Psoas muscle (tissue), 8 donors: Measurements from ENCODE around the gene SLC39A11. TPM values are rescaled to one million over a fixed set of nuclear protein-coding genes. Genes with fewer than 3 reads are reported as not detected.
"Not testable (repeated sequence)": the region's sequence is repeated elsewhere in the genome, so short reads cannot be mapped to it uniquely, and the experiment has no call there.

Experiments used
- ATAC-seq, 4 donors: fragments of 200-7000 bp; cut with Tn5 transposase; one replicate each; pipeline ENCODE4 v1.9.1; 2020; ENCODE audit warnings: moderate library complexity in 3 of 4, mild to moderate bottlenecking in 2 of 4
- DNase-seq, 2 donors: peaks; one replicate each; pipeline ENCODE4 v3.0.0-alpha.2; 2020
- H3K27ac ChIP-seq: fragments of 200-600 bp; one replicate; pipeline ENCODE4 v1.8.0; 2022
- H3K27me3 ChIP-seq, 3 donors: fragments of 200-600 bp in 1 of 3; one replicate each; pipeline versions ENCODE4 v1.6.1 to v1.8.0; 2013 to 2022; ENCODE audit warnings: low read length in 2 of 3, mild to moderate bottlenecking in 2 of 3, moderate library complexity in 1 of 3; ENCODE audit not compliant: insufficient read depth in 3 of 3
- H3K36me3 ChIP-seq, 2 donors: fragments of 200-600 bp in 1 of 2; one replicate each; pipeline versions ENCODE4 v1.6.1 to v1.8.0; 2013 to 2022; ENCODE audit warnings: low read depth in 1 of 2, mild to moderate bottlenecking in 1 of 2, moderate library complexity in 1 of 2; ENCODE audit not compliant: insufficient read depth in 1 of 2
- H3K4me1 ChIP-seq: fragments of 200-600 bp; one replicate; pipeline ENCODE4 v1.8.0; 2022
- H3K4me3 ChIP-seq: fragments of 200-600 bp; one replicate; pipeline ENCODE4 v1.8.0; 2022; ENCODE audit warnings: mild to moderate bottlenecking
- H3K9me3 ChIP-seq: fragments of 200-600 bp; one replicate; pipeline ENCODE4 v1.8.0; 2022
- CTCF ChIP-seq: fragments of 200-600 bp; IDR thresholded peaks from one replicate; pipeline ENCODE4 v1.8.0; 2022; ENCODE audit warnings: antibody characterized with exemption
- WGBS, 3 donors: extraction: QIAGEN DNeasy Blood & Tissue Kit; methylation state at CpG; one replicate each; pipeline versions ENCODE4 v1.1.6 to v1.1.7; 2013; 5-methylcytosine and 5-hydroxymethylcytosine counted together
- intact Hi-C, 2 donors: fragments of 100-400 bp; cut with DNase I; formaldehyde crosslinking; loops; one replicate each; pipeline versions ENCODE4 v1.11.0 to v1.14.2; 2022
- polyA plus RNA-seq, 3 donors: library from polyadenylated mRNA; stranded (reverse); fragments of 200-250 nt; gene quantifications; one replicate each; pipeline ENCODE4 v1.2.3, GENCODE V29; 2013
- total RNA-seq, 4 donors: library from RNA; stranded (reverse); fragmentation: NEBNext Ultra II Directional in 2 of 4; extraction: Animal tissue kit (Norgen Biotek cat#: 25700) in 2 of 4; gene quantifications; one replicate each; pipeline versions ENCODE4 v1.2.1 to v1.2.4, GENCODE V29; 2021 to 2023
- donor health status: healthy with polysubstance abuse.
- donor health status: DM: no; HTN: no; CAD: no; lungs with moderate emphysema.
- donor health status: Bipolar disorder and iron deficiency.
- donor health status: healthy.
- donor health status: DM: yes; HTN: yes; CAD: no.
- donor health status: DM: no; HTN: no; CAD: no.
- donor health status: DM: no; HTN: no; CAD: no.
- donor health status: DM: yes; HTN: yes; CAD: no.

SLC39A11 gene
- total and polyA plus RNA-seq, 7 donors: 1.6 to 9.7 (median 7.9) TPM

GRCh38 chr17:72837335-72837734 lies 255.2 kb downstream of the SLC39A11 start:
- no peak for TF ChIP-seq CTCF
- ATAC-seq (no peak), DNase-seq (no peak)
- 82 to 86% (median 83%) methylated on average over 1 of the region's 1 CpG for WGBS, 3 donors
- Histone ChIP-seq H3K4me1 (no peaks in the 10 kb centered on the region), H3K4me3 (no peak overlapping the region), H3K27ac (no peak overlapping the region), H3K36me3 (no peaks in the 10 kb centered on the region), H3K27me3 (no peaks in the 10 kb centered on the region), H3K9me3 (peaks cover 5% of the 10 kb centered on the region)
- intact Hi-C loops: no loop called here

- 91 to 93% (median 92%) methylated on average over 4 of the region's 4 CpGs for WGBS, 3 donors
- Histone ChIP-seq H3K27ac (no peak overlapping the region), H3K27me3 (no peaks in the 10 kb centered on the region), H3K36me3 (no peaks in the 10 kb centered on the region), H3K4me1 (no peaks in the 10 kb centered on the region), H3K9me3 (no peaks in the 10 kb centered on the region), H3K4me3 (no peak overlapping the region)
- DNase-seq (no peak), ATAC-seq (no peak)
- intact Hi-C loops: no loop called here
- no peak for TF ChIP-seq CTCF
Observed at GRCh38 chr17:72833128-72833765, 259.2 kb downstream of the SLC39A11 start.

GRCh38 chr17:72832306-72832705 lies 260.2 kb downstream of the SLC39A11 start:
- no peak overlapping the region for H3K4me3 ChIP-seq
- no peaks in the 10 kb centered on the region for H3K27me3 ChIP-seq
- DNase-seq (no peak), ATAC-seq (no peak)
- H3K36me3 ChIP-seq: peaks cover 0 to 2% of the 10 kb centered on the region in 2 donors
- H3K4me1 ChIP-seq: no peaks in the 10 kb centered on the region
- no peak for TF ChIP-seq CTCF
- no peak overlapping the region for H3K27ac ChIP-seq
- WGBS, 3 donors: 88 to 90% (median 88%) methylated on average over 6 of the region's 6 CpGs
- H3K9me3 ChIP-seq: no peaks in the 10 kb centered on the region
- intact Hi-C loops: no loop called here

- Histone ChIP-seq H3K4me1 (no peaks in the 10 kb centered on the region), H3K27me3 (no peaks in the 10 kb centered on the region), H3K36me3 (peaks cover 0 to 2% of the 10 kb centered on the region in 2 donors), H3K9me3 (peaks cover 7% of the 10 kb centered on the region), H3K4me3 (no peak overlapping the region), H3K27ac (no peak overlapping the region)
- DNase-seq (no peak), ATAC-seq (no peak)
- no peak for TF ChIP-seq CTCF
- intact Hi-C loops: no loop called here
- WGBS, 3 donors: 89 to 92% (median 90%) methylated on average over 4 of the region's 4 CpGs
Observed at GRCh38 chr17:72829883-72830282, 262.6 kb downstream of the SLC39A11 start.

- no peaks in the 10 kb centered on the region for H3K4me1 ChIP-seq
- intact Hi-C loops: no loop called here
- peaks cover 0 to 2% of the 10 kb centered on the region in 2 donors for H3K36me3 ChIP-seq
- ATAC-seq: no peak
- no peak for TF ChIP-seq CTCF
- H3K27ac ChIP-seq: no peak overlapping the region
- no peak overlapping the region for H3K4me3 ChIP-seq
- no peaks in the 10 kb centered on the region for H3K27me3 ChIP-seq
- 93 to 96% (median 96%) methylated on average over 4 of the region's 4 CpGs for WGBS, 3 donors
- no peak for DNase-seq
- peaks cover 11% of the 10 kb centered on the region for H3K9me3 ChIP-seq
Observed at GRCh38 chr17:72826602-72827001, 265.9 kb downstream of the SLC39A11 start.

- H3K4me3 ChIP-seq, ATAC-seq, DNase-seq, intact Hi-C loops, H3K4me1 ChIP-seq, H3K36me3 ChIP-seq, H3K27me3 ChIP-seq, H3K27ac ChIP-seq: not testable (repeated sequence)
- 89 to 92% (median 91%) methylated on average over 2 of the region's 2 CpGs for WGBS, 3 donors
- H3K9me3 ChIP-seq: peaks cover 11% of the 10 kb centered on the region
Observed at GRCh38 chr17:72826059-72826458, 266.4 kb downstream of the SLC39A11 start.
